WTC11 (cell line): ENCODE measurements around the gene MYOM3. TPM values are rescaled to one million over a fixed set of nuclear protein-coding genes. Genes with fewer than 3 reads are reported as not detected.

Source experiments
- ATAC-seq: fragments of 200-7000 bp; cut with Tn5 transposase; 2 replicates; pipeline ENCODE4 v1.10.0; 2021; ENCODE audit warnings: mild to moderate bottlenecking, moderate library complexity
- CTCF ChIA-PET: fragments of 300-600 bp; sonication (Branson Sonifier 250); formaldehyde crosslinking; loops from one replicate; lab custom pipeline; 2021; ENCODE audit warnings: antibody characterized with exemption; lab: Charles Lee
- POLR2A ChIA-PET: fragments of 350-600 bp; sonication (Branson Sonifier 250); formaldehyde crosslinking; loops from one replicate; lab custom pipeline; 2021; ENCODE audit warnings: antibody characterized with exemption; lab: Charles Lee
- DNase-seq: peaks from one replicate; pipeline ENCODE4 v3.0.0; 2021; ENCODE audit warnings: low spot score
- H3K27ac Mint-ChIP-seq: 2 replicates; pipeline ENCODE4 v1.8.0; 2021; ENCODE audit warnings: mixed read lengths
- H3K27me3 Mint-ChIP-seq: 2 replicates; pipeline ENCODE4 v1.8.0; 2021; ENCODE audit warnings: low read depth, mild to moderate bottlenecking, moderate library complexity, mixed read lengths
- H3K36me3 Mint-ChIP-seq: 2 replicates; pipeline ENCODE4 v1.8.0; 2021; ENCODE audit warnings: mixed read lengths
- H3K4me1 Mint-ChIP-seq: 2 replicates; pipeline ENCODE4 v1.8.0; 2022; ENCODE audit warnings: mixed read lengths
- H3K4me3 Mint-ChIP-seq: 2 replicates; pipeline ENCODE4 v1.8.0; 2021; ENCODE audit warnings: mild to moderate bottlenecking, moderate library complexity, mixed read lengths
- H3K9me3 Mint-ChIP-seq: 2 replicates; pipeline ENCODE4 v1.8.0; 2021; ENCODE audit warnings: mixed read lengths
- ATF2 ChIP-seq: sonication (generic); formaldehyde crosslinking; IDR thresholded peaks from 2 replicates; pipeline ENCODE4 v1.8.1; 2022; ENCODE audit warnings: low read depth, missing genetic modification reagents, borderline replicate concordance
- ATF3 ChIP-seq: sonication (generic); formaldehyde crosslinking; conservative IDR thresholded peaks from 2 replicates; pipeline ENCODE4 v1.8.1; 2022; ENCODE audit warnings: mild to moderate bottlenecking, missing genetic modification reagents
- ATF6 ChIP-seq: sonication (generic); formaldehyde crosslinking; IDR thresholded peaks from 2 replicates; pipeline ENCODE4 v1.8.1; 2023; ENCODE audit warnings: mild to moderate bottlenecking, missing genetic modification reagents
- E2F5 ChIP-seq: sonication (generic); formaldehyde crosslinking; IDR thresholded peaks from 2 replicates; pipeline ENCODE4 v1.8.1; 2022; ENCODE audit warnings: mild to moderate bottlenecking, moderate library complexity, missing genetic modification reagents
- FOXP4 ChIP-seq: sonication (generic); formaldehyde crosslinking; IDR thresholded peaks from 2 replicates; pipeline ENCODE4 v1.8.0; 2022; ENCODE audit warnings: mild to moderate bottlenecking, missing genetic modification reagents
- GTF2I ChIP-seq: fragments of 250-450 bp; sonication (Bioruptor Pico); conservative IDR thresholded peaks from 2 replicates; pipeline ENCODE4 v1.4.0; 2021; ENCODE audit warnings: mild to moderate bottlenecking
- HMGA2 ChIP-seq: fragments of 250-450 bp; sonication (Bioruptor Pico); IDR thresholded peaks from 2 replicates; pipeline ENCODE4 v1.4.0; 2021; ENCODE audit warnings: mild to moderate bottlenecking, moderate library complexity
- JUN ChIP-seq: sonication (generic); formaldehyde crosslinking; IDR thresholded peaks from 2 replicates; pipeline ENCODE4 v1.8.0; 2023; ENCODE audit warnings: mild to moderate bottlenecking, missing genetic modification reagents
- PREB ChIP-seq: sonication (generic); formaldehyde crosslinking; IDR thresholded peaks from 2 replicates; pipeline ENCODE4 v1.8.1; 2022; ENCODE audit warnings: mild to moderate bottlenecking, missing genetic modification reagents, moderate library complexity, borderline replicate concordance
- RELA ChIP-seq: sonication (generic); formaldehyde crosslinking; IDR thresholded peaks from 2 replicates; pipeline ENCODE4 v1.8.1; 2022; ENCODE audit warnings: missing genetic modification reagents, mild to moderate bottlenecking, borderline replicate concordance
- TCF7 ChIP-seq: sonication (generic); formaldehyde crosslinking; IDR thresholded peaks from 2 replicates; pipeline ENCODE4 v1.8.0; 2022; ENCODE audit warnings: mild to moderate bottlenecking, low read depth, missing genetic modification reagents, moderate library complexity
- TEAD4 ChIP-seq: sonication (generic); formaldehyde crosslinking; IDR thresholded peaks from 2 replicates; pipeline ENCODE4 v1.8.0; 2022; ENCODE audit warnings: mild to moderate bottlenecking, missing genetic modification reagents
- ZBTB21 ChIP-seq: sonication (generic); formaldehyde crosslinking; IDR thresholded peaks from 2 replicates; pipeline ENCODE4 v1.8.1; 2023; ENCODE audit warnings: mild to moderate bottlenecking, missing genetic modification reagents, borderline replicate concordance
- ZNF232 ChIP-seq: sonication (generic); formaldehyde crosslinking; IDR thresholded peaks from 2 replicates; pipeline ENCODE4 v1.8.0; 2022; ENCODE audit warnings: mild to moderate bottlenecking, missing genetic modification reagents
- ZNF281 ChIP-seq: sonication (generic); formaldehyde crosslinking; IDR thresholded peaks from 2 replicates; pipeline ENCODE4 v1.8.0; 2023; ENCODE audit warnings: mild to moderate bottlenecking, missing genetic modification reagents
- ZNF532 ChIP-seq: fragments of 250-450 bp; sonication (Bioruptor Pico); IDR thresholded peaks from 2 replicates; pipeline ENCODE4 v1.9.0; 2021; ENCODE audit warnings: mild to moderate bottlenecking, borderline replicate concordance
- ZSCAN18 ChIP-seq: fragments of 250-450 bp; sonication (Bioruptor Pico); IDR thresholded peaks from 2 replicates; pipeline ENCODE4 v2.1.2; 2022; ENCODE audit warnings: mild to moderate bottlenecking, moderate library complexity
- total RNA-seq: library from RNA; stranded (reverse); gene quantifications from 3 replicates; pipeline ENCODE4 v1.2.3, GENCODE V29; 2021

Gene MYOM3
- total RNA-seq, 1 experiment from 2014 or later, result 0.13 TPM

- DNase-seq (no peak), ATAC-seq (no peak)
- no peak for TF ChIP-seq TCF7 (CRISPR knock-in tag)
- no peak for TF ChIP-seq FOXP4 (CRISPR knock-in tag)
- TF ChIP-seq JUN (CRISPR knock-in tag), result no peak
- no peak for TF ChIP-seq TEAD4 (CRISPR knock-in tag)
- no peak for TF ChIP-seq ZSCAN18 (CRISPR knock-in tag)
- no peak for TF ChIP-seq HMGA2
- no peak for TF ChIP-seq ATF3 (CRISPR knock-in tag)
- TF ChIP-seq ATF6 (CRISPR knock-in tag), result no peak
- TF ChIP-seq RELA (CRISPR knock-in tag), result no peak
- TF ChIP-seq ZNF281 (CRISPR knock-in tag), result no peak
- no peak for TF ChIP-seq PREB
- ChIA-PET POLR2A (interaction anchor here (0.6 kb wide), 1 partner anchor 1482 kb away, joined by 3 read pairs; no protein-coding TSS in a partner anchor), CTCF (interaction anchor here (1.7 to 4.0 kb wide), 2 partner anchors 10 to 38 kb away, joined by 4 to 31 read pairs; no protein-coding TSS in a partner anchor)
- H3K4me3 Mint-ChIP-seq, result no peak overlapping the region
- no peaks in the 10 kb centered on the region for H3K36me3 Mint-ChIP-seq
- peaks cover 26% of the 10 kb centered on the region for H3K4me1 Mint-ChIP-seq
- H3K27ac Mint-ChIP-seq, result no peak overlapping the region
- no peaks in the 10 kb centered on the region for H3K9me3 Mint-ChIP-seq
- H3K27me3 Mint-ChIP-seq, result no peaks in the 10 kb centered on the region
Measured at GRCh38 chr1:24109686-24110475, 2.1 kb downstream of the MYOM3 start.

- DNase-seq (no peak), ATAC-seq (no peak)
- POLR2A ChIA-PET, result no interaction called here
- no peaks in the 10 kb centered on the region for H3K36me3 Mint-ChIP-seq
- CTCF ChIA-PET, result interaction anchor here (4.0 kb wide), 1 partner anchor 38 kb away, joined by 31 read pairs; no protein-coding TSS in a partner anchor
- H3K27me3 Mint-ChIP-seq, result no peaks in the 10 kb centered on the region
- no peak overlapping the region for H3K27ac Mint-ChIP-seq
- no peak overlapping the region for H3K4me3 Mint-ChIP-seq
- no peaks in the 10 kb centered on the region for H3K9me3 Mint-ChIP-seq
- H3K4me1 Mint-ChIP-seq, result peaks cover 20% of the 10 kb centered on the region
- TF ChIP-seq GTF2I (CRISPR knock-in tag), result no peak
- no peak for TF ChIP-seq ATF2 (CRISPR knock-in tag)
- TF ChIP-seq ZBTB21 (CRISPR knock-in tag), result no peak
- TF ChIP-seq E2F5 (CRISPR knock-in tag), result no peak
- TF ChIP-seq ZNF232 (CRISPR knock-in tag), result no peak
- TF ChIP-seq ZNF532 (CRISPR knock-in tag), result no peak
Measured at GRCh38 chr1:24109166-24109483, 2.8 kb downstream of the MYOM3 start.
